H9 (cell line): ENCODE results near the gene TENM3. TPM values are rescaled to one million over a fixed set of nuclear protein-coding genes. Genes with fewer than 3 reads are reported as not detected.

Experiments used
- DNase-seq: peaks from one replicate; pipeline ENCODE4 v3.0.0-alpha.2; 2017
- H2AFZ ChIP-seq: one replicate; pipeline ENCODE4 v1.6.1; 2013; ENCODE audit warnings: mild to moderate bottlenecking, low read length, control low read depth, moderate library complexity
- H2AK5ac ChIP-seq: 2 replicates; pipeline ENCODE4 v1.6.1; 2013; ENCODE audit warnings: low read length, control low read depth, mixed read lengths; ENCODE audit not compliant: insufficient read length
- H2BK120ac ChIP-seq: one replicate; pipeline ENCODE4 v1.6.1; 2013; ENCODE audit warnings: low read depth, mild to moderate bottlenecking, low read length, control low read depth, inconsistent platforms; ENCODE audit not compliant: poor library complexity, severe bottlenecking
- H2BK12ac ChIP-seq: 2 replicates; pipeline ENCODE4 v1.6.1; 2013; ENCODE audit warnings: low read length, control low read depth, mixed read lengths, low read depth; ENCODE audit not compliant: insufficient read length
- H2BK15ac ChIP-seq: 2 replicates; pipeline ENCODE4 v1.6.1; 2013; ENCODE audit warnings: low read depth, low read length, control low read depth
- H2BK20ac ChIP-seq: one replicate; pipeline ENCODE4 v1.6.1; 2013; ENCODE audit warnings: low read depth, mild to moderate bottlenecking, low read length, control low read depth, inconsistent platforms; ENCODE audit not compliant: poor library complexity, severe bottlenecking
- H2BK5ac ChIP-seq: 2 replicates; pipeline ENCODE4 v1.6.1; 2013; ENCODE audit warnings: low read length, control low read depth, mixed read lengths; ENCODE audit not compliant: insufficient read length
- H3K14ac ChIP-seq: 2 replicates; pipeline ENCODE4 v1.6.1; 2013; ENCODE audit warnings: low read length, control low read depth; ENCODE audit not compliant: insufficient read depth
- H3K18ac ChIP-seq: 2 replicates; pipeline ENCODE4 v1.6.1; 2013; ENCODE audit warnings: low read depth, mild to moderate bottlenecking, mixed read lengths, low read length, control low read depth; ENCODE audit not compliant: insufficient read length
- H3K23ac ChIP-seq: 2 replicates; pipeline ENCODE4 v1.6.1; 2013; ENCODE audit warnings: low read length, control low read depth, mixed read lengths, low read depth; ENCODE audit not compliant: insufficient read length
- H3K23me2 ChIP-seq: 2 replicates; pipeline ENCODE4 v1.6.1; 2013; ENCODE audit warnings: low read depth, mild to moderate bottlenecking, mixed read lengths, low read length, control low read depth; ENCODE audit not compliant: insufficient read length, poor library complexity, severe bottlenecking
- H3K27ac ChIP-seq: 2 replicates; pipeline ENCODE4 v1.5.1; 2013; ENCODE audit warnings: low read length, control low read depth, mixed read lengths, low read depth; ENCODE audit not compliant: insufficient read length
- H3K27me3 ChIP-seq: 2 replicates; pipeline ENCODE4 v1.6.1; 2013; ENCODE audit warnings: low read length, control low read depth, inconsistent platforms; ENCODE audit not compliant: insufficient read depth
- H3K4ac ChIP-seq: 2 replicates; pipeline ENCODE4 v1.6.1; 2013; ENCODE audit warnings: low read depth, mild to moderate bottlenecking, control low read depth, inconsistent platforms, low read length, moderate library complexity
- H3K4me1 ChIP-seq: 2 replicates; pipeline ENCODE4 v1.6.1; 2013; ENCODE audit warnings: low read length, control low read depth, inconsistent platforms; ENCODE audit not compliant: insufficient read depth
- H3K4me2 ChIP-seq: 2 replicates; pipeline ENCODE4 v1.6.1; 2013; ENCODE audit warnings: low read length, control low read depth, mixed read lengths; ENCODE audit not compliant: insufficient read length, insufficient read depth
- H3K56ac ChIP-seq: 2 replicates; pipeline ENCODE4 v1.6.1; 2013; ENCODE audit warnings: low read depth, mild to moderate bottlenecking, mixed read lengths, low read length, control low read depth; ENCODE audit not compliant: insufficient read length
- H3K79me1 ChIP-seq: 2 replicates; pipeline ENCODE4 v1.6.1; 2013; ENCODE audit warnings: low read depth, mild to moderate bottlenecking, moderate library complexity, low read length, control low read depth, inconsistent platforms; ENCODE audit not compliant: insufficient read depth, poor library complexity, severe bottlenecking
- H3K79me2 ChIP-seq: 2 replicates; pipeline ENCODE4 v1.6.1; 2013; ENCODE audit warnings: low read length, control low read depth, inconsistent platforms; ENCODE audit not compliant: insufficient read depth
- H3K9ac ChIP-seq: 2 replicates; pipeline ENCODE4 v1.6.1; 2013; ENCODE audit warnings: low read length, control low read depth, mixed read lengths; ENCODE audit not compliant: insufficient read length; ENCODE audit errors: extremely low read depth
- H3K9me3 ChIP-seq: one replicate; pipeline ENCODE4 v1.6.1; 2013; ENCODE audit warnings: low read depth, low read length, inconsistent platforms; ENCODE audit not compliant: control insufficient read depth
- H3T11ph ChIP-seq: one replicate; pipeline ENCODE4 v1.6.1; 2013; ENCODE audit warnings: mild to moderate bottlenecking, low read length, control low read depth, inconsistent platforms
- H4K20me1 ChIP-seq: one replicate; pipeline ENCODE4 v1.6.1; 2013; ENCODE audit not compliant: control insufficient read depth, insufficient read length, insufficient read depth
- H4K5ac ChIP-seq: 2 replicates; pipeline ENCODE4 v1.6.1; 2013; ENCODE audit warnings: low read depth, mild to moderate bottlenecking, mixed read lengths, low read length, control low read depth; ENCODE audit not compliant: insufficient read length
- H4K8ac ChIP-seq: replicated peaks from 2 replicates; pipeline ENCODE4 v1.6.1; 2013; ENCODE audit warnings: low read length, control low read depth, mixed read lengths, low read depth; ENCODE audit not compliant: insufficient read length
- H4K91ac ChIP-seq: 2 replicates; pipeline ENCODE4 v1.6.1; 2013; ENCODE audit warnings: low read depth, mild to moderate bottlenecking, moderate library complexity, mixed read lengths, low read length, control low read depth; ENCODE audit not compliant: insufficient read length
- H3K27ac Mint-ChIP-seq, 3 experiments: 2 replicates in 2 of 3; 3 replicates in 1 of 3; pipeline ENCODE4 v1.8.0; 2020 to 2021; ENCODE audit warnings: mixed read lengths in 3 of 3, mild to moderate bottlenecking in 1 of 3, moderate library complexity in 1 of 3
- H3K27me3 Mint-ChIP-seq: 2 replicates; pipeline ENCODE4 v1.8.0; 2021; ENCODE audit warnings: low read depth, mild to moderate bottlenecking, moderate library complexity, mixed read lengths
- H3K36me3 Mint-ChIP-seq, 3 experiments: 2 replicates in 2 of 3; 3 replicates in 1 of 3; pipeline ENCODE4 v1.8.0; 2020 to 2021; ENCODE audit warnings: low read depth in 3 of 3, mixed read lengths in 3 of 3; ENCODE audit not compliant: insufficient read depth in 1 of 3
- H3K4me1 Mint-ChIP-seq, 2 experiments: 2 replicates each; pipeline ENCODE4 v1.8.0; 2020; ENCODE audit warnings: mixed read lengths in 2 of 2
- H3K4me3 Mint-ChIP-seq, 2 experiments: 2 replicates in 1 of 2; 3 replicates in 1 of 2; pipeline ENCODE4 v1.8.0; 2020 to 2021; ENCODE audit warnings: mild to moderate bottlenecking in 2 of 2, mixed read lengths in 2 of 2, moderate library complexity in 1 of 2
- H3K9me3 Mint-ChIP-seq, 2 experiments: 2 replicates in 1 of 2; 3 replicates in 1 of 2; pipeline ENCODE4 v1.8.0; 2020; ENCODE audit warnings: mild to moderate bottlenecking in 2 of 2, mixed read lengths in 2 of 2, moderate library complexity in 1 of 2
- WGBS: extraction: QIAGEN DNeasy Blood & Tissue Kit; methylation state at CpG from one replicate; pipeline ENCODE4 v1.1.7; 2013; ENCODE audit warnings: missing lambda C conversion rate, low lambda C conversion rate, mixed read lengths; ENCODE audit not compliant: insufficient read length; ENCODE audit errors: extremely low coverage; 5-methylcytosine and 5-hydroxymethylcytosine counted together
- total RNA-seq: library from RNA; stranded (reverse); gene quantifications from 2 replicates; pipeline ENCODE4 v1.2.1, GENCODE V29; 2021
- TF ChIP-seq, protein P1 (sequence below): fragments of 200-600 bp; sonication (generic); conservative IDR thresholded peaks from 3 replicates; pipeline ENCODE4 v1.8.0; 2021; ENCODE audit warnings: antibody characterized with exemption, mild to moderate bottlenecking

Gene TENM3
- total RNA-seq, 1 experiment from 2014 or later: 49.6 TPM

DNA sequence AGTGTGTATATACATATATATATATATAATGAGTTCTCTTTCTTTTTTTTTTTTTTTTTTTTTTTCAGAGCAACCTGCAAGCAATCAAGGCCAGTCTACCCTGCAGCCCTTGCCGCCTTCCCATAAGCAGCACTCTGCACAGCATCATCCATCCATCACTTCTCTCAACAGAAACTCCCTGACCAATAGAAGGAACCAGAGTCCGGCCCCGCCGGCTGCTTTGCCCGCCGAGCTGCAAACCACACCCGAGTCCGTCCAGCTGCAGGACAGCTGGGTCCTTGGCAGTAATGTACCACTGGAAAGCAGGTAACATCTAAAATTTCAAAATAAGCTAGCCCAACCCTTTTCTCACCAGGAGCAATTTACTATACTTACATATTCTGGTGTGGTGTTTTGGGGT, 357.7 kb downstream of the TENM3 start:
- H3K27me3 Mint-ChIP-seq: no peaks in the 10 kb centered on the region
- H3K4ac ChIP-seq: no peak overlapping the region
- peak overlapping the region in 1 of 3 experiments; percentile 72; a peak in 2 of 7 replicates for H3K27ac Mint-ChIP-seq

More for the DNA sequence above, 357.7 kb downstream of the TENM3 start:
- no peak overlapping the region for H2BK120ac ChIP-seq
- H3K79me1 ChIP-seq: no peaks in the 10 kb centered on the region
- no CpG with 5 or more reads among the region's 8 CpGs for WGBS
- H3T11ph ChIP-seq: no peak overlapping the region
- H4K91ac ChIP-seq: no peak overlapping the region
- no peak overlapping the region for H4K8ac ChIP-seq
- H2BK12ac ChIP-seq: no peak overlapping the region
- H3K9me3 Mint-ChIP-seq: no peaks in the 10 kb centered on the region
- no peak overlapping the region for H3K56ac ChIP-seq
- no peak overlapping the region for H3K14ac ChIP-seq
- H4K5ac ChIP-seq: no peak overlapping the region
- H2BK20ac ChIP-seq: no peak overlapping the region
- H2AFZ ChIP-seq: no peak overlapping the region
- H3K23ac ChIP-seq: no peak overlapping the region
- no peak overlapping the region for H3K4me2 ChIP-seq
- H3K36me3 Mint-ChIP-seq: peaks cover 6 to 8% (median 6%) of the 10 kb centered on the region in 3 experiments; a peak in 4 of 7 replicates
- H3K18ac ChIP-seq: no peak overlapping the region
- H3K9ac ChIP-seq: no peak overlapping the region
- H3K27ac ChIP-seq: no peak overlapping the region
- TF ChIP-seq, protein P1, sequence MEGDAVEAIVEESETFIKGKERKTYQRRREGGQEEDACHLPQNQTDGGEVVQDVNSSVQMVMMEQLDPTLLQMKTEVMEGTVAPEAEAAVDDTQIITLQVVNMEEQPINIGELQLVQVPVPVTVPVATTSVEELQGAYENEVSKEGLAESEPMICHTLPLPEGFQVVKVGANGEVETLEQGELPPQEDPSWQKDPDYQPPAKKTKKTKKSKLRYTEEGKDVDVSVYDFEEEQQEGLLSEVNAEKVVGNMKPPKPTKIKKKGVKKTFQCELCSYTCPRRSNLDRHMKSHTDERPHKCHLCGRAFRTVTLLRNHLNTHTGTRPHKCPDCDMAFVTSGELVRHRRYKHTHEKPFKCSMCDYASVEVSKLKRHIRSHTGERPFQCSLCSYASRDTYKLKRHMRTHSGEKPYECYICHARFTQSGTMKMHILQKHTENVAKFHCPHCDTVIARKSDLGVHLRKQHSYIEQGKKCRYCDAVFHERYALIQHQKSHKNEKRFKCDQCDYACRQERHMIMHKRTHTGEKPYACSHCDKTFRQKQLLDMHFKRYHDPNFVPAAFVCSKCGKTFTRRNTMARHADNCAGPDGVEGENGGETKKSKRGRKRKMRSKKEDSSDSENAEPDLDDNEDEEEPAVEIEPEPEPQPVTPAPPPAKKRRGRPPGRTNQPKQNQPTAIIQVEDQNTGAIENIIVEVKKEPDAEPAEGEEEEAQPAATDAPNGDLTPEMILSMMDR: no peak
- no peaks in the 10 kb centered on the region for H3K27me3 ChIP-seq
- H2BK5ac ChIP-seq: no peak overlapping the region
- no peaks in the 10 kb centered on the region for H3K23me2 ChIP-seq
- no peaks in the 10 kb centered on the region for H3K79me2 ChIP-seq
- no peak overlapping the region for H2AK5ac ChIP-seq
- DNase-seq: no peak
- no peak overlapping the region for H2BK15ac ChIP-seq
- no peak overlapping the region for H3K4me3 Mint-ChIP-seq
- no peaks in the 10 kb centered on the region for H3K9me3 ChIP-seq
- peaks cover 5 to 8% of the 10 kb centered on the region in 2 experiments for H3K4me1 Mint-ChIP-seq
- no peaks in the 10 kb centered on the region for H3K4me1 ChIP-seq
- no peaks in the 10 kb centered on the region for H4K20me1 ChIP-seq
